Cardiac muscle cell (in vitro differentiated cells and primary cell): ENCODE measurements around the gene RAPH1. TPM values are rescaled to one million over a fixed set of nuclear protein-coding genes. Genes with fewer than 3 reads are reported as not detected.

ENCODE experiments used
- DNase-seq, 2 donors: peaks; one replicate each; pipeline versions ENCODE4 v3.0.0 to v3.0.0-alpha.2; 2010 to 2017; ENCODE audit warnings: low read depth in 1 of 2, low spot score in 1 of 2
- H3K27ac ChIP-seq: fragments of 200-600 bp; sonication (generic); 2 replicates; pipeline ENCODE4 v1.5.1; 2016
- H3K27me3 ChIP-seq: fragments of 200-600 bp; sonication (generic); 2 replicates; pipeline ENCODE4 v1.6.0; 2016; ENCODE audit warnings: control low read depth
- H3K36me3 ChIP-seq: fragments of 200-600 bp; sonication (generic); 2 replicates; pipeline ENCODE4 v1.5.1; 2016; ENCODE audit warnings: control low read depth
- H3K4me1 ChIP-seq: fragments of 200-600 bp; sonication (generic); 2 replicates; pipeline ENCODE4 v1.8.1; 2017; ENCODE audit warnings: low read depth, mild to moderate bottlenecking, mixed run types
- H3K4me3 ChIP-seq: fragments of 200-600 bp; sonication (generic); 2 replicates; pipeline ENCODE4 v1.5.1; 2016; ENCODE audit warnings: mild to moderate bottlenecking
- H3K9me3 ChIP-seq: fragments of 200-600 bp; sonication (generic); 2 replicates; pipeline ENCODE4 v1.5.1; 2017; ENCODE audit warnings: low read depth, mild to moderate bottlenecking, control low read depth
- polyA plus RNA-seq: library from polyadenylated mRNA; unstranded; fragments of >200 nt; fragmentation: Nextera tagmentation; extraction: Ambion mirVana; gene quantifications from 2 replicates; pipeline ENCODE4 v1.2.1, GENCODE V29; 2016
- total RNA-seq: library from RNA; depleted of rRNA; stranded (reverse); fragments of >200 nt; gene quantifications from 2 replicates; pipeline ENCODE4 v1.2.3, GENCODE V29; 2016
- TF ChIP-seq, protein P1 (sequence below): IDR thresholded peaks from 2 replicates; pipeline ENCODE4 v1.5.1; 2012; ENCODE audit warnings: low read depth, mild to moderate bottlenecking, low read length

RAPH1 gene
- total and polyA plus RNA-seq, 2 experiments from 2014 or later: 3.4 to 36.5 TPM

DNA sequence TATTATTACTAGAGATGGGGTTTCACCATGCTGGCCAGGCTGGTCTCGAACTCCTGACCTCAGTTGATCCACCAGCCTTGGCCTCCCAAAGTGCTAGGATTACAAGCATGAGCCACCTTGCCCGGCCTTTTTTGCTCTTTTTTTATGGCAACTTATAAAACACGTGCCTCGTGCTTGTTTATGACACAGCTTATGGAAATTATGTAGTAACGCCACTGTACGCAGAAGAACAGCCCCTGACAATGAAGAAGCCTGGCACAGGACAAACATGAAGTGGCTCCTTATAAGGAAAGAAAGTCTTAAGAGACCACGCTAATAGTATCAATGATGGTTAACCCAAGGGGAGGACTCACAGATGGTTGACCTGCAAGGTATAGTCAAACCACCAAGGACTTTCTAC lies 37.2 kb upstream of the RAPH1 start:
- Histone ChIP-seq H3K27me3 (no peaks in the 10 kb centered on the region), H3K27ac (no peak overlapping the region), H3K4me1 (no peaks in the 10 kb centered on the region), H3K4me3 (no peak overlapping the region), H3K9me3 (no peaks in the 10 kb centered on the region), H3K36me3 (no peaks in the 10 kb centered on the region)
- TF ChIP-seq, protein P1, sequence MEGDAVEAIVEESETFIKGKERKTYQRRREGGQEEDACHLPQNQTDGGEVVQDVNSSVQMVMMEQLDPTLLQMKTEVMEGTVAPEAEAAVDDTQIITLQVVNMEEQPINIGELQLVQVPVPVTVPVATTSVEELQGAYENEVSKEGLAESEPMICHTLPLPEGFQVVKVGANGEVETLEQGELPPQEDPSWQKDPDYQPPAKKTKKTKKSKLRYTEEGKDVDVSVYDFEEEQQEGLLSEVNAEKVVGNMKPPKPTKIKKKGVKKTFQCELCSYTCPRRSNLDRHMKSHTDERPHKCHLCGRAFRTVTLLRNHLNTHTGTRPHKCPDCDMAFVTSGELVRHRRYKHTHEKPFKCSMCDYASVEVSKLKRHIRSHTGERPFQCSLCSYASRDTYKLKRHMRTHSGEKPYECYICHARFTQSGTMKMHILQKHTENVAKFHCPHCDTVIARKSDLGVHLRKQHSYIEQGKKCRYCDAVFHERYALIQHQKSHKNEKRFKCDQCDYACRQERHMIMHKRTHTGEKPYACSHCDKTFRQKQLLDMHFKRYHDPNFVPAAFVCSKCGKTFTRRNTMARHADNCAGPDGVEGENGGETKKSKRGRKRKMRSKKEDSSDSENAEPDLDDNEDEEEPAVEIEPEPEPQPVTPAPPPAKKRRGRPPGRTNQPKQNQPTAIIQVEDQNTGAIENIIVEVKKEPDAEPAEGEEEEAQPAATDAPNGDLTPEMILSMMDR: no peak
- DNase-seq: no peak

DNA sequence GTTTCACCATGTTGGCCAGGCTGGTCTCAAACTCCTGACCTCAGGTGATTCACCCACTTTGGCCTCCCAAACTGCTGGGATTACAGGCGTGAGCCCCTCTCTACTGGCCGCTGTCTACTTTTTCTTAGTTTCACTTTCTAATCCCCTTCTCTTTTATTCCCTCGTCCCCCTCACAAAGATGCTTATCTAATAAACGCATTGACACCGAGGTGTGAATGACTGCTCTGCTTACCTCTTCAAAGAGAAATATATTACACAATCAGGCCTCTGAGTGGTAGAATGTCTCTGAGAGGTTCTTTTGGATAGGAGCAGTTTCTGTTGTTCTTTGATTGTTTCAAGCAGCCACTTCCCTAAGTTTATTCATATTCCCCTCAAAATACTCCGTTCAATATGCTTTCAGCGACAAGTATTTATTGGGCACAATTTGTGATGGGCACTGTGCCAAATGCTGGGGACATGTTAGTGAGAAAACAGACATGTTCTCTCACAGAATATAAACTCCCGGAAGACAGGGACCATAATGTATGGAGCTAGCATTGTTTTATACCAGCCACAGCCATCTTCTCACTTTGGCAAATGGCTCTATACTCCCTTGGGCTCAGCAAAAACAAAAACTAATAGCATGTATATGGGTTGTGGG lies 34.7 kb upstream of the RAPH1 start:
- Histone ChIP-seq H3K27ac (no peak overlapping the region), H3K36me3 (no peaks in the 10 kb centered on the region), H3K9me3 (no peaks in the 10 kb centered on the region), H3K4me1 (no peaks in the 10 kb centered on the region), H3K27me3 (no peaks in the 10 kb centered on the region), H3K4me3 (no peak overlapping the region)
- TF ChIP-seq, protein P1: no peak
- DNase-seq: no peak

DNA sequence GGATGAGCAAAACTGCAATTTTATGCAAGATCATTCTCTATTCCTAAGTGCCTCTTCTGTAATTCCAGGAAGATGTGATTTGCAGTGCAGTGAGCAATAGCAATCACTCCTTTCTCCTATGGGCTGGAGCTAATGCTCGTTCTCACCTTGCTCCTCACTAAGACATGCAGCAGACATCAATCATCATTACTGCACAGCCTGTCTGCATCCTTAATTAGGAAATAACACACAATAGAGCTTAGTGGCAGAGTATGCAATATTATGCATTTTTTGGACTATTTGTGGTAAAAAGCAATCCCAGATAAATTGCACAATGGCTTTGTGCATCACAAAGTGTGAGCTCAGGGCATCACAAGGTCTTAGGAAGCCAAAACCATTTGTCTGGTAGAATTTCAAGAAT lies 32.6 kb upstream of the RAPH1 start:
- no peak overlapping the region for H3K27ac ChIP-seq

DNA sequence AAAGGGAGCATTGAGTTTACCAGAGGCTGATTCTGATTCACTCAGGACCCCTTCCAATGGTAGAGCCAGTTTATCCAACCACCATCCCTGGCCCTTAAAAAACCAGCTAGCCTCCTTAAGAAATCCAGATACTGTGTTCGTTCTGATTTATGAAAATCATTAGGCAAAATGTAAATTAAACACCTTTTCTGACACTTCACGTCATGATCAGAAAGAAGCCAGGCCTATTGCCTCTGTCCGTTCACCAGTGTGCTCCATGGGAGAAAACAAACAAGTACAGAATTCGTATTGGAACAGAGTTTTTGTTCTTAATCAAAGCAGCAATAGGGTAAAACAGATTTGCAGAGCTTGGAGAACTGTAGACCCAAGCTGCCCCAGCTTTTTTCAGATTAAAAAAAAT lies 31.1 kb upstream of the RAPH1 start:
- DNase-seq: no peak
- H3K4me1 ChIP-seq: peaks cover 6% of the 10 kb centered on the region
- TF ChIP-seq, protein P1: no peak
- no peak overlapping the region for H3K4me3 ChIP-seq
- no peaks in the 10 kb centered on the region for H3K36me3 ChIP-seq
- H3K9me3 ChIP-seq: no peaks in the 10 kb centered on the region
- no peaks in the 10 kb centered on the region for H3K27me3 ChIP-seq
- no peak overlapping the region for H3K27ac ChIP-seq

More for the DNA sequence above, 32.6 kb upstream of the RAPH1 start:
- H3K36me3 ChIP-seq: no peaks in the 10 kb centered on the region
- H3K4me1 ChIP-seq: no peaks in the 10 kb centered on the region
- peak in 1 of 2 donors; percentile 57 for DNase-seq
- H3K9me3 ChIP-seq: no peaks in the 10 kb centered on the region
- TF ChIP-seq, protein P1: no peak
- H3K27me3 ChIP-seq: no peaks in the 10 kb centered on the region
- H3K4me3 ChIP-seq: no peak overlapping the region

DNA sequence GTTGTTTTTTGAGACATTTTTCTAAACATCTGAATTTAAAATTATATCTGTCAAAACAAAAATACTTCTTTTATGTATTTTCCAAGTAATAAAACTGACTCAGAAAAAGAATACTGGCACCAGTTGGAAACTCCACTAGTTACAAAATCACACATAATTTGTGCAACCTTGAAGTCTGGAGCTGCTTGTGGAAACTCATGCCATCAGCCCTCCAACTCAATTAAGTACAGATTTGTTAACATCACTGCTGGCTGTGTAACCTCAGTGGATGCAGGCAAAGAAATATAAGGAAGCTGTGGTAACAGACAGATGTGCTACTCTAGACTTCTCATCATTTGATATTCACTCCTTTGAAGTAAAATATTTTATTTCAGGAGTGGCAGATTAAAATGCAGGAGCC lies 30.0 kb upstream of the RAPH1 start:
- Histone ChIP-seq H3K36me3 (no peaks in the 10 kb centered on the region), H3K4me1 (peaks cover 6% of the 10 kb centered on the region), H3K9me3 (no peaks in the 10 kb centered on the region), H3K27me3 (no peaks in the 10 kb centered on the region), H3K27ac (no peak overlapping the region), H3K4me3 (no peak overlapping the region)
- TF ChIP-seq, protein P1: no peak
- no peak for DNase-seq
